ENCODE results near the gene PRICKLE2.

DNA sequence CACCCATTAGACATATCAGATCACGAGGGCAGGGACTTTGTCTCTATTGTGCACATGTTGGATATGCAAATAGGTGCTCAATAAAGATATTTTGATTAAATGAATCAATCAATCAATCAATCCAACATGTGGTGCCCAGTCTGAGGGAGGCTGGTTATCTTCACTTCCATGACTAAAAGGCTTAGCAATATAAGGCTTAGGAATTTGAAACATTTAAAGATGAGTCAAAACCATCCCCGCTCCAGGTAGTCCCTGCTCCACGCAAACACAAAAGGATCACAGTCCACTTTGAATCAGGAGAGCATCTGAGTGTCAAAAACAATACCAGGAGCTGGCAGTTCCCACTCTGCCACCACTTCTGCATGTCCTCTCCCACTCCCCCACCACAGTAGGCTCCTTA lies 25.8 kb upstream of the PRICKLE2 start:
- TF ChIP-seq, protein P1, sequence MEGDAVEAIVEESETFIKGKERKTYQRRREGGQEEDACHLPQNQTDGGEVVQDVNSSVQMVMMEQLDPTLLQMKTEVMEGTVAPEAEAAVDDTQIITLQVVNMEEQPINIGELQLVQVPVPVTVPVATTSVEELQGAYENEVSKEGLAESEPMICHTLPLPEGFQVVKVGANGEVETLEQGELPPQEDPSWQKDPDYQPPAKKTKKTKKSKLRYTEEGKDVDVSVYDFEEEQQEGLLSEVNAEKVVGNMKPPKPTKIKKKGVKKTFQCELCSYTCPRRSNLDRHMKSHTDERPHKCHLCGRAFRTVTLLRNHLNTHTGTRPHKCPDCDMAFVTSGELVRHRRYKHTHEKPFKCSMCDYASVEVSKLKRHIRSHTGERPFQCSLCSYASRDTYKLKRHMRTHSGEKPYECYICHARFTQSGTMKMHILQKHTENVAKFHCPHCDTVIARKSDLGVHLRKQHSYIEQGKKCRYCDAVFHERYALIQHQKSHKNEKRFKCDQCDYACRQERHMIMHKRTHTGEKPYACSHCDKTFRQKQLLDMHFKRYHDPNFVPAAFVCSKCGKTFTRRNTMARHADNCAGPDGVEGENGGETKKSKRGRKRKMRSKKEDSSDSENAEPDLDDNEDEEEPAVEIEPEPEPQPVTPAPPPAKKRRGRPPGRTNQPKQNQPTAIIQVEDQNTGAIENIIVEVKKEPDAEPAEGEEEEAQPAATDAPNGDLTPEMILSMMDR (conservative IDR thresholded peaks at IDR 0.05; ENCODE audit: low read depth, low read length) = no peak
- no peak for TF ChIP-seq EZH2 (IDR thresholded peaks at IDR 0.05; ENCODE audit: borderline replicate concordance, low read depth, low read length, poor library complexity, severe bottlenecking)

All from A673 (cell line).